ENCODE results near the gene RPS15A.
"Not testable (repeated sequence)": the region's sequence is repeated elsewhere in the genome, so short reads cannot be mapped to it uniquely, and the experiment has no call there.

GRCh38 chr16:18772171-18772570, 18.0 kb downstream of the RPS15A start:
- TF ChIP-seq CTCF (conservative IDR thresholded peaks at IDR 0.05); EZH2 (IDR thresholded peaks at IDR 0.05; ENCODE audit: low read depth): not testable (repeated sequence)

All from PC-9 (cell line).